GM19351 (cell line): ENCODE measurements around the gene QPCTL.
"Not testable (repeated sequence)": the region's sequence is repeated elsewhere in the genome, so short reads cannot be mapped to it uniquely, and the experiment has no call there.

Experiments used
- ATAC-seq: cut with Tn5 transposase; IDR thresholded peaks from one replicate; pipeline ENCODE4 v1.9.1; 2021; ENCODE audit warnings: mild to moderate bottlenecking, moderate library complexity; ENCODE audit not compliant: unreplicated experiment

QPCTL gene

GRCh38 chr19:45674946-45675345, 17.5 kb upstream of the QPCTL start:
- no peak for ATAC-seq

- peak; percentile 35 for ATAC-seq
Measured at GRCh38 chr19:45676851-45677263, 15.6 kb upstream of the QPCTL start.

- ATAC-seq: peak; percentile 42
Measured at GRCh38 chr19:45677351-45678230, 14.9 kb upstream of the QPCTL start.

GRCh38 chr19:45681391-45682015, 11.0 kb upstream of the QPCTL start:
- peak; percentile 69 for ATAC-seq

- ATAC-seq: no peak
Measured at GRCh38 chr19:45682117-45682516, 10.3 kb upstream of the QPCTL start.

- ATAC-seq: no peak
Measured at GRCh38 chr19:45682908-45683307, 9.6 kb upstream of the QPCTL start.

- ATAC-seq: not testable (repeated sequence)
Measured at GRCh38 chr19:45685045-45685444, 7.4 kb upstream of the QPCTL start.

GRCh38 chr19:45687599-45687998, 4.9 kb upstream of the QPCTL start:
- ATAC-seq: no peak

- ATAC-seq: peak; percentile 44
Measured at GRCh38 chr19:45691516-45692186, 815 bp upstream of the QPCTL start, which contains the start of gene SNRPD2. SNRPD2 (minus strand) TSS chr19:45691953; CDS start chr19:45691888, 65 bp downstream.

GRCh38 chr19:45693106-45693788, 781 bp downstream of the QPCTL start:
- ATAC-seq: no peak

- no peak for ATAC-seq
Measured at GRCh38 chr19:45701676-45702075, 9.2 kb downstream of the QPCTL start.

- ATAC-seq: no peak
Measured at GRCh38 chr19:45705115-45705514, 12.6 kb downstream of the QPCTL start.

- ATAC-seq: no peak
Measured at GRCh38 chr19:45705710-45706415, 13.4 kb downstream of the QPCTL start.

- ATAC-seq: no peak
Measured at GRCh38 chr19:45710356-45711130, 18.1 kb downstream of the QPCTL start.

- ATAC-seq: no peak
Measured at GRCh38 chr19:45711851-45712698, 19.6 kb downstream of the QPCTL start.

- no peak for ATAC-seq
Measured at GRCh38 chr19:45712699-45713067, 20.2 kb downstream of the QPCTL start.

- no peak for ATAC-seq
Measured at GRCh38 chr19:45713141-45713540, 20.7 kb downstream of the QPCTL start.

GRCh38 chr19:45715139-45715538, 22.7 kb downstream of the QPCTL start:
- ATAC-seq: no peak
